HG02870 (cell line): ENCODE measurements around the gene CCL1.
"Not testable (repeated sequence)": the region's sequence is repeated elsewhere in the genome, so short reads cannot be mapped to it uniquely, and the experiment has no call there.

Experiments used
- ATAC-seq: cut with Tn5 transposase; IDR thresholded peaks from one replicate; pipeline ENCODE4 v1.9.1; 2021; ENCODE audit warnings: mild to moderate bottlenecking, moderate library complexity; ENCODE audit not compliant: unreplicated experiment

The CCL1 gene

DNA sequence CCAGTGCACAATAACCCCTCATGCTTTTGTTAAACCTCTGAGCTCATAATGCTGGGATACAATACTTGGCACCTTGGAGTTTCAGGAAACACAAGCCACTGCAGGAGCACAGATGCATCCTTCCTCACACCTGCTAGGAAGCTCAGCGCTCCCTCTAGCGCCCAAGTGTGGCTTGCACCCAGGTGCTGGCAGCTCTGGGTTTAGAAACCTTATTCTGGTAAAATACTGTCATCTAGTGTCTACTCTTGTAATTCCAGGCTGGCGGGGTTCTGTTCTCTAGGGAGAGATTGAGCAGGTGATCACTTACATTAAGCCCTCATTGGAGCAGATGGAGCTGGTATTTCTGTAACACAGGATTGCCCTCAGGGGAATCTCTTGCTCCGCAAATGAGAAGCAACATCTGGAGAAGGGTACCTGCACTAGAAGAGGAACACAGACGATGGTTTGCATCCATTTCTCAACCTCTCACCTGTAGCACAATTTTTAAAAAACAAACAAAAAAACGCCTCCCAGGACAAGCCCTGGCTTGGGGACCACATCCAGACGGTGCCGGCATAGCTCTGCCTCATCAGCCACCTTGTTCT, 1.5 kb downstream of the CCL1 start:
- ATAC-seq = no peak

DNA sequence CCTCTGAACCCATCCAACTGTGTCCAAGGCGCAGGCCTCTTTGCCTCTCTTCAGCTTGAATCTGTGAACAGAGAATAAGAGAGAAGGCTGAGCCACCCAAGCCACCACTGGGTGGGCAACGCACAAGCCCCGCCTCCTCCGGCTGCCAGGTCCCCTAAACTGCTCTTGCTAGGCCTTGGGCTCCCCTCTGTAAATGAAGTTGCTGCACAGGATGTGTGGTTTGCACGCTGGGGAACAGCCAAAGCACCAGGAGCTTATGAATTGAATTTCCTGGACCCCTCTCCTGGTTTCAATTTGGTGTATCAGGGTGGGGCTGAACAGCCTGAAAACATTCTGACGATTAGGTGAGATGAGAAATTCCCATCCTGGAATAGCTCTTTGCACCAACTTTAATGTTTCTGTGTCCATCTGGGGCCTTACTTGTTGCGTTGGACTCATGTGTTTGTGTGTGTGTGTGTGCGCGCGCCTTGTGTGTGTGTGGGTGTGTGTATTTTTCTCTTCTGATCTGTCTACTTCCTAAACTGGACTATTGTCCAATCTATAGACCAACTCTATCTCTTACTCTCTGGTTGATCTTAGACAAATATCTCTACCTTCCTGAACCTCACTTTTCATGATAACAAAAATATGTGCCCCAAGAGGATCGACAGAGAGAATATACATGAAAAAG, 2.3 kb downstream of the CCL1 start:
- no peak for ATAC-seq

DNA sequence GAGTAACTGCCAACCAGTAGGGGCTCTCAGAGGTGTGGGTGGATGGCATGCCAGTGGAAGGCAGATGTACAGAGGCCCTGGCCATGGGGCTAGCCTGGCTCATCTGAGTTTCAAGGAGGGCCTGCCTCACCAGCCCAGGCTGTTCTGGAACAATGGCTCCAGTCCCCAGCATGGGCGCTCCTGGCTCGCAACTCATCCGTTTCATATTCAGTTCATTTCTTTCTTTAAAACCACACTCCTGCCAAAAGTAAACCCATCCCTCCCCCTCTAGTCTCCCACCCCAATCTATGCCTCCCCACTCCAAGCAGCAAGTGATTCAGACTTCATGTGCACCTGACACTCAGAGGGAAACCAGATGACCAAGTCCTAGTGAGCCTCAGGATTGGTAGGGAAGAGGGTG, 4.4 kb downstream of the CCL1 start:
- ATAC-seq = no peak

DNA sequence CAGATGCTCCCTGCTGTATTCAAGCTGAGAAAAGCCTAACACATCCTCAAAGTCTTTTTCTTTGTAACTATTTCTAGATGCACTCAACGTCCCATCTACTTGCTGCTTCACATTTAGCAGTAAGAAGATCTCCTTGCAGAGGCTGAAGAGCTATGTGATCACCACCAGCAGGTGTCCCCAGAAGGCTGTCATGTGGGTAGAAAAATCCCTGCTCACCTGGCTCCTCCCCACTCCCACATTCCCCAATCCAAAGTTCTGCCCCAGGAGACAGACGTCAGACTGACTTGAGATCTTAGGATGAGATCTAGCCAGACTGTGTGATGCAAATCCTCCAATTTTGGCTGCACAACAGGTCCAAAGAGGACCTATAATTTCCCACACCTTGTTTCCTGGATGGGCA, 5.6 kb downstream of the CCL1 start:
- no peak for ATAC-seq

DNA sequence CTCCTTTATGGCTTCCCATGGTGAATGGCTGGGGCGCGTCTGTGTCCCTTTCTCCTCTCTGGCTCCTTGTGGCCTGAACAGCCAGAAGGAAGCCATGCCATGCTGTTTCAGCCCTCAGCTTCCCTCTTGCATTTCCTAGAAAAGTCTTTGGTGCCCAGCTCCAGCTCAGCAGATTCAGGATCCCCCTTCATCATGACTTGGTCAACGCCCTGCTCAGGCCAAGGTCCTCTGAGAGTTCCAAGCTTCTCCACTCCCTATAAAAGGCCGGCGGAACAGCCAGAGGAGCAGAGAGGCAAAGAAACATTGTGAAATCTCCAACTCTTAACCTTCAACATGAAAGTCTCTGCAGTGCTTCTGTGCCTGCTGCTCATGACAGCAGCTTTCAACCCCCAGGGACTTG, 6.8 kb downstream of the CCL1 start, which contains the start of gene CCL13:
Gene CCL13, plus strand, starts transcription at position 287 of the 400 bp plus-strand sequence. Its CDS starts 47 bp downstream, at position 334.
- no peak for ATAC-seq

- ATAC-seq = no peak
Measured at GRCh38 chr17:34354637-34355036, 8.4 kb downstream of the CCL1 start.

- no peak for ATAC-seq
Measured at GRCh38 chr17:34352191-34352590, 10.8 kb downstream of the CCL1 start.

GRCh38 chr17:34351096-34351495, 11.9 kb downstream of the CCL1 start:
- no peak for ATAC-seq

- ATAC-seq = no peak
Measured at GRCh38 chr17:34349751-34350150, 13.3 kb downstream of the CCL1 start.

DNA sequence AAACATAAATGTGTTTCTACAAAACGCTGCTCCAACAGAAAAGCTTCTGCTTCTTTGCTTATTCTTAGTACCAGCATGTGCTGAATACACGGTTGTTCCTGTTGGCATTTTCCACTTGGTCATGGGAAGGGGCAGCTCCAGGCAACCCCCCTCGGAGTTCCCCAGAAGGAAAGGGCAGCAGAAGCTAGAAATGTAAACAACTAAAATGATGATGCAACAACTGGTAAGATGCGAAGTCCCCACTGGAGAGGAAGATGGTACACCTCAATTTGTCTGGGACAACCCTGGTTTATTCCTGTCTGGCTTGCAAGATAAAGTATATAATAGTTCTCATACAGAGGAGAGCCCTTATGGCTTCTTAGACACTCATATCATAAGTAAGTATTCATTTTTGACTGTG, 16.0 kb downstream of the CCL1 start:
- ATAC-seq = no peak

DNA sequence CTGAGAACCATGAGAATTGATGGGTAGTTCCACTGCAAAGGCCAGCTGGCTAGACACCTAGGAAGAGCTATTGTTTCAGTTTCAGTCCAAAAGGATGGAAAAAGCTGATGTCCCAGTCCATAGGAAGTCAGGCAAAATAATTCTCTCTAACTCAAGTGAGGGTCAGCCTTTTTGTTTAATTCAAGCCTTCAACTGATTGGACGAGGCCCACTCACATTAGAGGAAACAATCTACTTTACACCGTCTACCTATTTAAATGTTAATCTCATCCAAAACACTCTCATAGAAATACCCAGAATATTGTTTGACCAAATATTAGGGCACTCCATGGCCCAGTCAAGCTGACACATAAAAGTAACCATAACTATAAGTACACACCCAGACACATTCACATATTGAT, 21.1 kb downstream of the CCL1 start:
- ATAC-seq = no peak

GRCh38 chr17:34339138-34339770, 23.8 kb downstream of the CCL1 start:
- no peak for ATAC-seq

DNA sequence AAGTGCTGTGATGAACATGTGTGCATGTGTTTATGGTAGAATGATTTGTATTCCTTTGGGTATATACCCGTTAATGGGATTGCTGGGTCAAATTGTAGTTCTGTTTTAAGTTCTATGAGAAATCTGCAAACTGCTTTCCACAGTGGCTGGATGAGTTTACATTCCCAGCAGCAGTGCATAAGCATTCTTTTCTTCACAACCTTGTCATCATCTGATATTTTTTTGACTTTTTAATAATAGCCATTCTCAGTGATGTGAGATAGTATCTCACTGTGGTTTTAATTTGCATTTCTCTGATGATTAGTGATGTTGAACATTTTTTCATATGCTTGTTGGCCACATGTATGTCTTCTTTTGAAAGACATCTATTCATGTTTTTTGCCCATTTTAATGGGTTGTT, 25.3 kb downstream of the CCL1 start:
- ATAC-seq = no peak

- ATAC-seq = not testable (repeated sequence)
Measured at GRCh38 chr17:34327580-34327979, 35.5 kb downstream of the CCL1 start.

- ATAC-seq = no peak
Measured at GRCh38 chr17:34321964-34322363, 41.1 kb downstream of the CCL1 start.

- no peak for ATAC-seq
Measured at GRCh38 chr17:34319039-34319483, 44.0 kb downstream of the CCL1 start, which contains the start of gene CCL8. TSS of gene CCL8 (plus strand) at chr17:34319435. CDS start at chr17:34319502, 67 bp downstream.

DNA sequence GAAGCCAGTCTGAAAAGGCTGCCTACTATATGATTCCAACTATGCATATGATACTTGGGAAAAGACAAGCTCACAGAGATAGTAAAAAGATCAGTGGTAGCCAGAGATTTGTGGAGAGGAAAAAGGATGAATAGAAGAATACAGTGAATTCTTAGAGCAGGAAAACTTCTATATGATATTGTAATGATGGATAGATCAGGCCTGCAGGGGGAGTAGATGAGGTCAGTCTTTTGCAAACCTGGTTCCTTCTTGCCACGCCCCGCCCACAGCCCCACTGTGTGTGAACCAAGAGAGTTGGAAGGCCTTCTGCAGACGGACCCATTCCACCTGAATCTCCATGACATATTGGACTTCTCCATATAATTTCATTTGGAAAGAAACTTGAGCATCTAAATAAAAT, 44.6 kb downstream of the CCL1 start:
- ATAC-seq = no peak

- ATAC-seq = no peak
Measured at GRCh38 chr17:34314279-34314678, 48.8 kb downstream of the CCL1 start.

GRCh38 chr17:34313164-34313563, 49.9 kb downstream of the CCL1 start:
- ATAC-seq = no peak

- no peak for ATAC-seq
Measured at GRCh38 chr17:34312080-34312479, 51.0 kb downstream of the CCL1 start.

GRCh38 chr17:34311291-34311690, 51.7 kb downstream of the CCL1 start:
- ATAC-seq = no peak
